ENCODE data around the gene KLHL3.

Gene KLHL3

DNA sequence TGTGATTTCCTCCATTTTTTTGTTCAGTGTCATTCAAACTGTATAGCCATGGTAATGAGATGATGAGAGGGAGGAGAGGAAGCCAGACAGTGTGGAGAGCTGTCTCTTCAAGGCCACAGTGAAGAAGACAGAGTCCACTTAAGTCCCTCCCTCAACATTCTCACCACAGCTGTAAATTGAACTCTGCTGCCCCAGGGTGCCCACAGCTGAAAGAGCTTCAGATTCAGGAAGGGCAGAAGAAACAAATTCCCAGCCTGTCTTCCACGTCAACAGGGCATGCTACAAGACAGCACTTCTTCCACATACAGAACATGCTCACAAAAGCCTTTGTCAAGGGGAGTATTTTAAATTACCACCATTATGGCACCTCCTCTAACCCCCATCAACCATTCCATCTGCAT, 100.4 kb downstream of the KLHL3 start:
- no peak for DNase-seq (ENCODE audit: low read depth in 3 of 3)

DNA sequence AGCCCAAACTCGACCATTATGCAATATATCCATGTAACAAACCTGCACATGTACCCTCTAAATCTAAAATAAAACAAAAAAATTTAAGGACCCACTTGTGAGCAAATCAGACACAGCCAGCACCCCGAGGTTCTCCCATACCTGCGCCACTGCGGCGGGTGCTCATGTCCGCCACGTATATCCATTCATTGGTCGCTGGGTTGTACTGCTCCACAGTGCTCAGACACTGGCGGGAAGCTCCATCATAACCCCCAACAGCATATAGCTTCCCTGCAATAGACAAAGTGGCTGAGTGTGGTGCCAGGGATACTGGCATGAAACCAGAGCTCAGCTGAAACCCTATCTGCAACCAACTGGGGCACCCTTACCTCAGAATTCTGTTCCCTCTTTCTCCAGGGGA, 102.0 kb downstream of the KLHL3 start:
- no peak for DNase-seq (ENCODE audit: low read depth in 3 of 3)

DNA sequence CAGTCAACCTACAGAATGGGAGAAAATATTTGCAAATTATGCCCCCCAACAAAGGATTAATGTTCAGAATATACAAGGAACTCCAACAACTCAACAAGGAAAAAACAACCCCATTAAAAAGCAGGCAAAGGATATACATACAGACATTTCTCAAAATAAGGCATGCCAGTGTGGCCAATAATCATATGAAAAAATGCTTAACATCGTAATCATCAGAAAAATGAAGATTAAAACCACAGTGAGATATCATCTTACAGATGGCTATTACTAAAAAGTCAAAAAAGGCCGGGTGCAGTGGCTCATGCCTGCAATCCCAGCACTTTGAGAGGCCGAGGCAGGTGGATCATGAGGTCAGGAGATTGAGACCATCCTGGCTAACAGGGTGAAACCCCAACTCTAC, 103.2 kb downstream of the KLHL3 start:
- no peak for DNase-seq (ENCODE audit: low read depth in 3 of 3)

DNA sequence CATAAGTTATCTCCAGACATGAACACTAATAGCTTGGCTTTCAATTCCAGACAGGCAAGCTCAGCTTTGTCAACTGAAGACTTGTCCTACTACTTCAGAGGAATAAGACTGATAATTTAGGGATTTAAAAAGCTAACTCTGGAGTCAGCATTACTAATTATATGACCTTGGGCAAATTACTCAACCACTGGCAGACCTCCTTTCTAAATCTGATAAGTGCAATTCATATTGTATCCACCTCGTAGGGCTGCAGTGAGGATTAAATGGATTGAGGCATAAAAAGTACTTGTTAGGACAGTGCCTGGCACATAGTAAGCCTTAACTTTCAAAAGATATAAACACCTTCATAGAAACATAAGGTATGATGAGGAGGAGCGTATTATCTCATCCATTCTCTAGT, 104.4 kb downstream of the KLHL3 start:
- no peak for DNase-seq (ENCODE audit: low read depth in 3 of 3)

DNA sequence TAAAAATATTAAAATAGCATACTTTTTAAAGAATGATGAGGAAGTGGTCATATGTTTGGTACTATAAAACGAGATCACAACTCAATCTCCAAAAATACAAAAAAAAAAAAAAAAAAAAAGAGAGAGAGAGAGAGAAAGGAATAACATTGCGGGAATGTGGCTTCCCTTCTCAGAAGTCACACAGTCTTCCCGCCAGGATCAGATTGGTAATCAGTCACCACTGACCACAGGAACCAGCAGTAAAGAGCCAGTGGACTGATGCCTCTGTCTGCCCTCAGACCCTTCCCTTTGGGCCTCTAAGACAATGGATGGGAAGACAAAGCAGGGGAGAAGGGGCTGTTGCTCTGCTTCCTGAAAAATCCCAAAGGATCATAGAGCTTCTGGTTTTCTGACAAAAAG, 104.9 kb downstream of the KLHL3 start:
- no peak for DNase-seq (ENCODE audit: low read depth in 3 of 3)

DNA sequence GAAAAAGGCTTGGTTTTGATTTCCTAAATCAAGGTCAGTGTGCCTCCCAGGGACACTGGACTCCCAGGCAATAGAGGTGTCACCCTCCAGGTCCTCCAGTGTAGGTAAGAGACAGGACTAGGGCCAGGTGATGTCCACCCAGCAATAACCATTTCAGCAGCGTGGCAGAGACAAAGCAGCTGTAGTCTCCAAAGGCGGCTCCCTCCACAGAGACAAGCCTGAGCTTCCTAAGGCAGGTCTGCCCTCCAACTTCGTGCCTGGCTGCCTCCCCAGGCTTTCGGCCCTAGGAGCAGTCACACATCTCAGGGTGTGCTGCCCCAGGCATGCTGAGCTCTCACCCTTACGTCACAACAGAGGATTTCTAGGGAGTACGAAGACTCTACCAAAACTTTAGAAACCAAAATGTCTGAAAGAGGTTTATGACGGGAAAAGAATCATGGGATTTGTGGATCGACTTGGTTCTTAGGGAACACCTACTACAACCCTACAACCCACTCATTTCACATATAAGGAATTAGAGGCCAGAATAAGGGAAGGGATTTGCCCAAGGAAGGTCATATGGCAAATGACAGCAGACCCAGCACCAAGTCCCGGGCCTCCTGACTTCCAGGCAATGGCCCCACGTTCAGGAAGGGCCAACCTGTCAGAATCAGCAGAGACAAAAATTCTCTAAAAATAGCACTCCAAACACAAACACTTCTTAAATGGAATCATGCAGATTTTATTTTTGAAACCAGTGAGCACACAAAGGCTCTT, 105.5 kb downstream of the KLHL3 start:
- no peak for DNase-seq (ENCODE audit: low read depth in 3 of 3)

DNA sequence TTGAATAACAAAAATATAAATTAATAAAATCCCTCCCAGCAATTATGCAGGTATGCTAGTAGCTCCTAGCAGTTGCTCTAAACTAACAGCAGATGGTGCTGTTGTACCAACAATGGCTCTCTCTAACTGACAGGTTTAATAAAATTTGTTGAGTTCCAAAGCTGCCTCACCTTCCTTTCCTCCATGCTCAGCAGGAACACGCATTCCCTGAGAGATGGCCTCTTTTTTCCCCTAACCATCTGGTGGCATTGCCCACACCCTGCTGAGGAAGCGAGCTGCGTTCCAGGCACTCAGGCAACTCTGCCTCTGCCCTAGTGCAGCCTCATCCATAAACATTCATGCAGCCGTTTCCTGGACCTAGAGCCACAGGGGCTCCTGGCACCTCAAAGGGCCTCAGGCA, 106.2 kb downstream of the KLHL3 start:
- DNase-seq (ENCODE audit: low read depth in 3 of 3): no peak

DNA sequence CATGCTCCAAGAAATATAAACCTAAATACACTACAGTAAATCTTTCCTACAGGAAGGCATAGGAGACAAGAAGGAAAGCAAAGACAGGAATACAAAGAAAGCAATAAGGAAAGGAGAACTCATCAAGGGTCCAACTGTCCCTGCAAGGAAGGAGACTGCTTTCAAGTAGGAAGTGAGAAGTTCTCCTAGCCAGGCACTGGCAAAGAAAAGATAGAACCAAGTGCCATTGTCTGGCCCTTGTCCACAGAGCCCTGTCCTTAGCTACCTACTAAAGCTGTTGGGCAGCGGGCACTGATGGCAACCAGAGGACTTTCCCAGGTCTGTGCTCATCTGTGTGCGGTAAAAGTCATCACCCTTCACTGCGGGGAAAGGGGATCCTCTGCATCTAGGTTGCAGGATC, 108.2 kb downstream of the KLHL3 start:
- no peak for DNase-seq (ENCODE audit: low read depth in 3 of 3)

DNA sequence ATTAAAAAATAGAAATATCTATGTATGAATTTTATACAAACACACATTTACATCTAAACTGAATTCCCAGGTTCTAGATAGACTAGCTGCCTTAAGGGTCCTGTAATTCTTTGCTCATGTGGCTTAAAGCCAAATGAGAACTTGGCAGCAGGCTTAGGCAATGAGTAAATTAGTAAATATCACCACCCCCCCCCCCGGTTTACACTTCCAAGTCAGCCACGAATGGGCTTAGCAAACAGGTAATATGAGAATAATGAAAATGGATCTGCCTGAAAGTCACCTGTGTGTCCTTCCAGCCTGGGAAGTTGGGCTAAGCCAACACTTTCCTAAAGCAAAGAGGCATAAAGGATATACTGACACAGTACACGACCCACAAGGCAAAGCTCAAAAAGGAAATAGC, 108.6 kb downstream of the KLHL3 start:
- DNase-seq (ENCODE audit: low read depth in 3 of 3): no peak

DNA sequence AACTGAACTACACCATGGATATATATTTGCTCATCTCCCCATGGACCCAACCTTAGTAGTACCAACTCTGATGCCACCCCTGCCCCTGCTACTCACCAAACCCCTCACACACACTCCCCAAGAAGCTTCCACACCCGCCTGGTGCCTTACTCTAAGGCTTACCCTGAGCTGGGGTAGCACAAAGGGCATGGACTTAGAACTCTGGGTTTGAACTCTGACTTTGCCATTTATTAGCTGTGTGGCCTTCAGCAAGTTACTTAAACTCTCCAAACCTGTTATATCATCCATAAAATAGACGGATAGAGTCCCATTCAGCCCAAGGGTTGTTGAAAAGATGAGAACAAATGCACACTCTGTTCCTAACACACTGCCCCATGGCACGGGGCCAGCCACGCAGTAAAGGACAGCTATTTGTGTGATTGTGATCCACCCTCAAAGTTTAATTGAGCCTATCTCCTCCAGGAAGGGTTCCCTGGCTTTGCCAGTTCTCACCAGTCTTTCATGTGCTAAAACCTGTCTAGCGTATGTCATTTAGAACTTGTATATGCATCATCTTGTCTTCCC, 111.0 kb downstream of the KLHL3 start:
- DNase-seq (ENCODE audit: low read depth in 3 of 3): no peak

DNA sequence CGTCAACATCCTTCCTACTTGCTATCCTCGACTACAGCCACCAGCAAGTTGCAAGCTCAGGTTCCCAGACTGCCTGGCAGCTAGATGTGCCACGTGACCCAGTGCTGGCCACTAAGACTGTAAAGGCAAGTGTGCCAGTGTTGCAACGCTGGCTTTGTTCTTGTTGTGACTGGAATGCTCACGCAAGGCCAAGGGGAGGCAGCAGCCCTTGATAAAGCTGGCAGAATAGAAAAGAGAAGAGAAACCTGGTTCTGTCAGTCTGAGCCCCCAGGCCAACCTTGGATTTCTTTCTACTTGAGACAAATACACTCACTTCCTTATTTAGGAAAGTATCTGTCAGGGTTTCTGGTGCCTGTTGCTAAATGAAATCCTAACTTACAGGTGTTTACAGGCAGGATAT, 113.0 kb downstream of the KLHL3 start:
- no peak for DNase-seq (ENCODE audit: low read depth in 3 of 3)

DNA sequence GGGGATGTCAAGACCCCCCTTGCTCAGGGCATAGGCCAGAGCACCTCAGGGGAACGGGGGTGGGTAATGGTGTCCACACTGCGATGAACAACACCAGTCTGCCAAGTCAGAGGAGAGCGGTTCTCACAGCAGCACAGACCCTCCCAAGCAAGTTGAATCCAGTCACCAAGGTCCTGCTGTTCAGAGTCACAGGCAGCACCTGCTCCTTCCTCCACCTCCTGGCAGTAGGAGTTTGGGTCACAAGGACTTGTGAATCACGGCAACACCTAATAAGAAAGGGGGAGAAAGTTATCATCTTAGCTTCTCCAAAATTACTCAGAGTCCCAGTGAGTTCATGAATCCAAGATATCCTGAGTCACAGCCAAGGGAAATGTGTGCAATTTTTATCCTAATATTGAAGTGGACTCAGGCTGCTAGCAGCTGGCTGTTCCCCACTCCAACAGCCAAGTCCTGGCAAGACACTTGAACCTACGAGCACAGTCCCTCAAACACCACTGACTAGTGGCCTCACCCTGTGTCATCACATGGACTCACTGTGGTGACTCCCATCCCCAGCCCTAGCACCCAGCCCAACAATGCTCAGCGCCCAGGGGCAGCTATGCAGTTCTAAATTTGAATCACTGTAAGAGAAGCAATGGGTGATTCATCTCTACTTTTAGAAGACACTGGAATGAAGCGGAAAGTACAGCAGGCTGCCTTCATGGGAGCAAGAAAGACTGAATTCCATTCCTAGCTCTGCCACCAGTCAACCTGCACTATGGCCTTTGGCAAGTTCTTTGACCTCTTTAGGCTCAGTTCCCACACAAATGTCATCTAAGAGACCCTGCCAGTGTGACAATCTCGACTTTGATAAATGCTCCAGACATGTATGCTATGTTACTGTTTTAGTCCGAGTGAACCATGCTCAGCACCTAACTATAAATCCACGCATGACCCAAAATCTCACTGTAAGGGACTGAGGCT, 113.7 kb downstream of the KLHL3 start:
- no peak for DNase-seq (ENCODE audit: low read depth in 3 of 3)

DNA sequence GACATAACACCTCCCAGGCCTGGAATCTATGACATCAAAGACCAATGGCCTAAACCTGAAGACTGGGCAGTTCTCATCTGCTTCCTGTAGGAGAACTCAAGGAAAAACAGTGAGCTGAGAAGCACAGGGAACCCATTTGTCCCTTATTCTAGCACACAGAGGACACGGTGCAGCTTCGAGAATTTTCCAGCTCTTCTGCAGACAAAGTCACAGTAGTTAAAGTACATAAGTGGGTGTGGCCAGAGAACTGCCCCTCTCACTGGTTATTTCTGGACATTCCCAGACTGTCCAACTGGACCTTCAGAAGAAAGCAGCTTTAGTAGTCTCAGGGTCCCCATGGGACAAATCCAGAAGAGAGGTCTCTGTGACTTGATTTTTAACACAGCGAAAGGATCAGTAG, 114.6 kb downstream of the KLHL3 start:
- no peak for DNase-seq (ENCODE audit: low read depth in 3 of 3)

DNA sequence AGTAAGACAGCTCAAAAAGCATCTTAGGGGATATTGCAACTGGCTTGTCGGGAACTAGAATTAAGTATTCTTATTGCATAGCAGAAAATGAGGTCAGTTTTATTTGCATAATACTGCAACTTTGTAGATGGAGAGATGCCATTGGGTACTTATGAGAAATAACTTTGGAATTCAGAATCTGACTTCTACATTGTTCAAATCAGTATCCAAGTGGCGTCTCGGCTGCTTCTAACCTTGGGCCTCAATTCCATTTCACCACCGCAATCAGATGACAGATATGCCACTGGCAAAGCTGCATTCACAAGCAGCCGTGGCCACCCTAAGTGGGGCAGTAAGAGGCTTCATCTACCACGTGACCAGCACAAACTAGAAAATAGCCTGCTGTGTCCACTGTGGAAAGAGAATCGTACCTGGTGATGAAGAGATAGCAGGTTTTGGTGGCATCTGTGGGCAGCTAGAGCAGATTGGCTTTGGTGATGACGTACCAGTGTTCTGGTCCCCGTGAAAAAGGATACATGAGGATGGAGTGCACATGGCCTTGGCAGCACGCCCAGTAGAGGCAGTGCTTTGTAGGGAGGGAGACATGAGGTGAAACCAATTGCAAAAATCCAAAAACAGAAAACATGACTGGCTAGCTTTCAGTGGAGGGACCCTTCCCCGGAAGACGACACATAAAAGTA, 116.6 kb downstream of the KLHL3 start:
- no peak for DNase-seq (ENCODE audit: low read depth in 3 of 3)

DNA sequence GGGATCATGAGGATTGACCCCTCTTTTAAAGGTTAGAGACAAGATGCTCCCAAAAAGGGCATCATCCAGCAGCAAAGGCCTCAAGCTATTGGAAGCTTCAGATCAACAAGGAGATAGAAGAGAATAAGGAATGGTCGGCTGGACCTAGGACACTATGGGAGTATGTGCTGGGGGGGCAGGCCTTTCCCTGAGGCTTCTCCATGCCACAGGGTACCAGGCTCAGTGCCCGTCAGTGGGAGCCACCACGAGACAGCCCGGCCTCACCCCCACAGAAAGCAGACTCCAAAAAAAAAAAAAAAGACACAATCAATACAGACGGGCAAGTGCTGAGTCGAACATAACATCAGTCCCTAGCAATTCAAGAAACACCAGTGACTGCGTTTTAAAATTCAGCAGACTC, 117.4 kb downstream of the KLHL3 start:
- DNase-seq (ENCODE audit: low read depth in 3 of 3): no peak

DNA sequence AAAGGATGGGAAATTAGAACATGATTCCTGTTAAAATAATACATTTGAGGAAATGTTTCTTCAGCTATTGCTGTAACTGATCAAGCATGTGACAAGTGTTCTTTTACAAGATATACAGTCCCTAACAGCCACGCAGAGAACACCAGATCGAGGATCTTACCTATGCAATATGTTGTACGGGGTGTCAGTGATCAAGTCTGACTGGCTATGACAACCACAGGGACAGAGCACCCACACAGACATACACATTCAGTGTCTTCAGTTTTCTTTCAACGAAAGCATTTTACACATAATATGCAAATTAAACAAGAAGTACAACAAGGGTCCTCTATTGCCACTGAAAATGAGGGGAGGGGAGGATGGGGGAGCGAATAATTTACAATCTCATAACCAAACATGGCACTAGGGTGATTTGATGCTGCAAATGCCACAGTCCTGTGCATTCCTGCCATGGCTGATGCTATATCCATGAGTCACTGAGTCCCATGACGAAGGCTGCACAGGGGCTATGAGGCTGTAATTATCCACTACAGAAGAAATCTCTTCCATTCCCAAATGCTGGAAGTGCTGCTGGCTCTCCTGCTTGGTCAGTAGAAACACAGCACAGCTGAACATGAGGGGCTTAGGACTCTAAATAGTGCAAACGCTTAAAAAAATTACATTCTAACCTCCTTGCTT, 118.2 kb downstream of the KLHL3 start:
- DNase-seq (ENCODE audit: low read depth in 3 of 3): no peak

DNA sequence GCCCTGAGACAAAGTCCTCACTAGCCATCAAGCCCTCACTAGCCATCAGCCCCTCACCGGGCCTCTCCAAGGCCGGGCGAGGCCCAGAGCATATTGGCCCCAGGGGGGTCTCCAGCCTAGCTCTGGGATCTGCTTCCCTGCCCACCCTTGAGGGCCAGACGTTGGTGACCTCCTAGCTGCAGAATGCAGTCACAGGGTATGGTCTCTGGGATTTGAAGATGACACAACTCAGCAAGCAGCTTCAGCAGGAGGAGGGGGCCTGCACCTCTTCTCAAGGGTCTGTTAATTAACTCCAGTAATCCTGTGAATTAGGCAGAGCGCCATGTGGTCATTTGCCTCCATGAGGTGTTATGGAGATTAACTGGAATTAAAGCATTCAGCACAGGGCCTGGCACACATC, 119.8 kb downstream of the KLHL3 start:
- DNase-seq (ENCODE audit: low read depth in 3 of 3): no peak

DNA sequence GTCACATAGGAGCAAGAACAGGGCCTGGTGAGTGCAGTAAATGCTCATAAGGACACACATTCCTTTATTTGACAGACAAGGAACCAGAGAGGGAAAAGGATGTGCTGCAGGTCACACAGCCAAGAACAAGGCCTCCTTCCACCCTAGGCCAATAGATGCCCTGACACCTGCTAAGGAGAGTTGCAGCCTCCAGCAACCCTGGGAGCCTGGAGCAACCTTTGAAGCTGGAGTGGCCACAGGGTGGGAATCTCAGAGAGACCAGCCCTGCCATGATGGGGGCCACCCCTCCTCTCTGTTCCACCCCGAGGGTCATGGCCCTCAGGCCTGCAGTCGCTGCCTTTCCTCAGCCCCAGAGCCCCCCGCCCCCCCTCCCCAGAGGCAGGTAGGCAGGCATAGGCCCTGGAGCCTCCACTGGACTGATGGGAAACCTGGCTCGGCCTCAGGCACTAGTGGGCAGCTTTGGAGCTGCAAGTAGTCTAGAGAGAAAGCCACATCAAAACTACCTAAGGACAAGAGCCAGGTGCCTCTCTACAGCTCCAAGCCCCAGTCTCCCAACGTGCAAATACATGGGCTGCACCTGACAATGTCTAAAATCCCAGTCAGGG, 120.6 kb downstream of the KLHL3 start:
- DNase-seq (ENCODE audit: low read depth in 3 of 3): no peak

DNA sequence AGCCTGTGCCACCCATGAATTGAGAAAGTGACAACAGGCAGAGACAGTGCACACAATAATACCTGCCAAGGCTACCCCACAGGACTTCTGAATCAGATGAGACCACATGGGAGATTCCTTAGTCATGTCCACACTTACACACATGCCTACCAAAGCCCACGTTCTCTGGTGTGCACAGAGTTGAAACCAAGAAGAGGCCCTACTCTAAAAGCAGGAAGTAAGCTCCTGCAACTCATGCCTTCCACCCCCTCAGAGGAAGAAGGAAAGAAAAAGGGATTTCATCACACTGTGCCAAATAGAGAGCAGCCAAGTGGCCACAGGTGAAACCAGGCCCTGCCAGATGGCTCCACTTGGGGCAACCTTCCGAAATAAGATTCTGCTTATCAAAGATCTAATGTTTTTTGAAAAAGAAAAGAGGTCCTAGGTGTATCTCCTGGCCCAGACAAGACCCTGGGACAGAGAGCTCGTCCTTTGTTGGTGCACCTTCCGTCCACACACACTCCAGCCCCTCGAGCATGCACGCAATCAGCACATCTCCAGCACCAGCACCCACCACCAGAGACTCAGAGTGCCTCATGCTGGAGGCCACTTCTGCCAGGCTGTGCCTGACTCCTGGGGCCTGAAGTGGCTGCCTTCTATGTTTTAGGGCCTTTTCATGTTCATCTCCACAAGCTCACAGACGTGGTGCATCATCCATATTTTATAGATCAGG, 122.2 kb downstream of the KLHL3 start:
- no peak for DNase-seq (ENCODE audit: low read depth in 3 of 3)

DNA sequence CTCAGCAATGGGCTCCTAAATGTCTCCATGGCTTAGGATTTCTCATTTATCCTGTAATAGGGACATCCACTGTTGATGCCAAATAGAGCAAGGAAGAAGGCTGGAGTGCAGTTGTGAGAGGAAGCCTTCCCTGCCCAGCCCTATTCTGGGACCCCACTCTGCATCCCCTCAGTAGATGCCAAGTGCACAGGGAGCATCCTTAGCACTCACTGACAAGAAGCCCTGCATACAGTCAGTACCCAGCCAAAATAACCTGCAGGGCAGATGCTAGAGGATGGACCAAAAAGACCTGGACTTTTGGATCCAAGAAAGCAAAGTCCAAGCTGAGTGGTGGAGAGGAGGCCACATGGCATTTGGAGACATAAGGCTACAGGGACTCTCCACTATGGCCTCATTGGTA, 123.3 kb downstream of the KLHL3 start:
- no peak for DNase-seq (ENCODE audit: low read depth in 3 of 3)

All from stimulated activated CD4-positive, alpha-beta T cell treated with anti-CD3 and anti-CD28 coated beads, TNF-alpha, amount 100 ng/mL, for 4 hours (primary cell).